Astrocyte of the cerebellum (primary cell): Measurements from ENCODE around the gene STK17B.

Source experiments
- DNase-seq: peaks from one replicate; pipeline ENCODE4 v3.0.0-alpha.2; 2011; ENCODE audit warnings: low read depth
- H3K4me3 ChIP-seq: 2 replicates; pipeline ENCODE4 v1.5.1; 2011; ENCODE audit warnings: mild to moderate bottlenecking, low read depth, low read length, moderate library complexity
- CTCF ChIP-seq: IDR thresholded peaks from 2 replicates; pipeline ENCODE4 v1.5.1; 2012; ENCODE audit warnings: low read length, low read depth, moderate library complexity, mild to moderate bottlenecking; ENCODE audit errors: missing control alignments
- in situ Hi-C: cut with HindIII; loops from 2 replicates; pipeline ENCODE4 v1.10.0; 2017; ENCODE audit warnings: low sequenced_read_pairs

Gene STK17B

GRCh38 chr2:196088203-196088602, 83.2 kb downstream of the STK17B start:
- H3K4me3 ChIP-seq, result no peak overlapping the region
- in situ Hi-C loops, result no loop called here
- no peak for DNase-seq
- no peak for TF ChIP-seq CTCF

- in situ Hi-C loops, result no loop called here
- TF ChIP-seq CTCF, result no peak
- DNase-seq, result no peak
- H3K4me3 ChIP-seq, result no peak overlapping the region
Observed at GRCh38 chr2:196086517-196087368, 84.6 kb downstream of the STK17B start.

- in situ Hi-C loops, result no loop called here
- no peak for DNase-seq
- H3K4me3 ChIP-seq, result no peak overlapping the region
- TF ChIP-seq CTCF, result no peak
Observed at GRCh38 chr2:196083601-196084000, 87.8 kb downstream of the STK17B start.
